Panc1 (cell line): Measurements from ENCODE around the gene DNAJC4.

Experiments used
- CTCF ChIP-seq: fragments of 450-650 bp; IDR thresholded peaks from 2 replicates; pipeline ENCODE4 v1.5.1; 2017; ENCODE audit warnings: mild to moderate bottlenecking
- POLR2AphosphoS5 ChIP-seq: IDR thresholded peaks from 2 replicates; pipeline ENCODE4 v1.6.1; 2012; ENCODE audit warnings: mild to moderate bottlenecking, low read depth, low read length, moderate library complexity
- REST ChIP-seq, 2 experiments: IDR thresholded peaks; 2 replicates each; pipeline ENCODE4 v1.6.1; 2011 to 2012; ENCODE audit warnings: low read depth in 2 of 2, control low read depth in 1 of 2, low read length in 1 of 2, mild to moderate bottlenecking in 1 of 2, moderate library complexity in 1 of 2; ENCODE audit not compliant: insufficient read depth in 1 of 2

- TF ChIP-seq REST (IDR thresholded peaks at IDR 0.05; ENCODE audit: insufficient read depth in 1 of 2, low read depth in 2 of 2, low read length in 1 of 2): no peak
- TF ChIP-seq CTCF: no peak
- no peak for TF ChIP-seq POLR2AphosphoS5
Measured at GRCh38 chr11:64239662-64240434, 9.5 kb downstream of the DNAJC4 start.
